ENCODE data around the gene CLTCL1.

CLTCL1 gene

GRCh38 chr22:19201130-19201868, 90.2 kb downstream of the CLTCL1 start:
- TF ChIP-seq CTCF (conservative IDR thresholded peaks at IDR 0.05; ENCODE audit: low read depth, low read length) = no peak
- H3K4me3 ChIP-seq (ENCODE audit: low read length) = no peak overlapping the region
- DNase-seq (ENCODE audit: low read depth) = no peak

GRCh38 chr22:19199479-19199878, 92.0 kb downstream of the CLTCL1 start:
- no peak overlapping the region for H3K4me3 ChIP-seq (ENCODE audit: low read length)
- no peak for DNase-seq (ENCODE audit: low read depth)
- no peak for TF ChIP-seq CTCF (conservative IDR thresholded peaks at IDR 0.05; ENCODE audit: low read depth, low read length)

DNA sequence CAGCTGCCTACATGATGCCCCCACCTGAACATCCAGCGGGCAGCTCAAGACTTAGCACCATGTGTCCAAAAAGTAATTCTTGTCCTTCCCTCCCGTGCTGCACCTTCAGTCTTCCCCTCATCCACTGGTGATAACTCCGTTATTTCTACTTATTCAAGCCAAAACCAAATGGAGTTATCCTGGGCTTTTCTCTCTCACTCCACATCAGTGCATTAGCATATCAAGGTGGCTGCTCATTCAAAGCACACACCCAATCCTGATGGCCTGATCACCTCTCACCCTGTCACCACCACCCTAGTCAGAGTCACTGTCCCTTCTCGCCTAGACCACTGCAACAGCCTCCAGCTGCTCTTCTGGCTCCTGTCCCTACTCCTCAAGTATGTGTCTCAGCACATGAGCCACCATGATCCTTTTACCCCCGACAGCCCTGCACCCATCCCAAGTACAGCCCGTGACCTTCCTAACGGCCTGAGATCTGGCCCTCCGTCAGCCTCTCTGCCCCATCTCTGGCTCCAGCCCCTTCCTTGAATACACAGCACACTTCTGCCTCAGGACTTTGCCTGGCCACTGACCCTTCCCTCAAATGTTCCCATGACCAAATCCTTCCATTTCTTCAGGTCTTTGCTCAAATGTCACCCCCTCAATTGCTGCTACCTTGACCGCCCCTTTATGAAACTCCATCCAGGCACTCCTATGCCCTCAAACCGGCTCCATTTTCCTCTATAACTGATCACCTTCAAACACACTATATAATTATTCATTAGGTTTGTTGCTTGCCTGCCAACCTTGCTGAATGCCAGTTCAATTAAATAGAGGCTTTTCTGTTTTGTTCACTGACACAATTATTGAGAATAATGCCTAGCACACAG, 93.3 kb downstream of the CLTCL1 start:
- DNase-seq (ENCODE audit: low read depth) = no peak
- no peak overlapping the region for H3K4me3 ChIP-seq (ENCODE audit: low read length)
- TF ChIP-seq CTCF (conservative IDR thresholded peaks at IDR 0.05; ENCODE audit: low read depth, low read length) = no peak

- no peak overlapping the region for H3K4me3 ChIP-seq (ENCODE audit: low read length)
- no peak for TF ChIP-seq CTCF (conservative IDR thresholded peaks at IDR 0.05; ENCODE audit: low read depth, low read length)
- no peak for DNase-seq (ENCODE audit: low read depth)
Measured at GRCh38 chr22:19196841-19197612, 94.5 kb downstream of the CLTCL1 start.

GRCh38 chr22:19195796-19196731, 95.5 kb downstream of the CLTCL1 start:
- no peak for TF ChIP-seq CTCF (conservative IDR thresholded peaks at IDR 0.05; ENCODE audit: low read depth, low read length)
- no peak for DNase-seq (ENCODE audit: low read depth)
- no peak overlapping the region for H3K4me3 ChIP-seq (ENCODE audit: low read length)
